Measurements from ENCODE around the gene RITA1.
A peak's percentile ranks its signal among the peaks of the same experiment; 100 is the strongest.

DNA sequence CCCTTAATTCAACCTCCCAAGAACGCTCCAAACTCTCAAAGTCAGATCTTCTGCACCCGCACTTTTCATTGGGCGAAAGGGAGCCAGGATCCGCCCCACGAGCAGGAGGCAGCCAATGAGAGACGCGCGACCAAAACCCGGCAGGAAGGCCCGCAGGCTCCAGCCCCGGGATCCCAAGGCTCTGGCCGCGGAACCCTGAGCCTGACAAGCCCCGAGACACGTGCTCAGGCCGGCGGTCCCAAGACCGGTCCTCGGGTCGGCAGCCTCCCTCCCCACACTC lies 681 bp upstream of the RITA1 start:
- peak; percentile 63 for TF ChIP-seq SP1 (IDR thresholded peaks at IDR 0.05; ENCODE audit: low read depth)
- no peak for TF ChIP-seq RAD21 (IDR thresholded peaks at IDR 0.05; ENCODE audit: low read depth)
- no peak for TF ChIP-seq CTCF (IDR thresholded peaks at IDR 0.05 in 2 of 3, conservative IDR thresholded peaks at IDR 0.05 in 1 of 3; ENCODE audit: borderline replicate concordance in 1 of 3, insufficient read depth in 1 of 3, low read depth in 2 of 3, low read length in 2 of 3)
- TF ChIP-seq EZH2phosphoT487 (IDR thresholded peaks at IDR 0.05; ENCODE audit: borderline replicate concordance): no peak
- no peak for TF ChIP-seq POLR2A (IDR thresholded peaks at IDR 0.05; ENCODE audit: borderline replicate concordance, extremely low read depth, insufficient read depth, insufficient read length)
- TF ChIP-seq POLR2AphosphoS5 (IDR thresholded peaks at IDR 0.05; ENCODE audit: low read depth, low read length): peak; percentile 82
- TF ChIP-seq TCF7L2 (IDR thresholded peaks at IDR 0.05; ENCODE audit: borderline replicate concordance, extremely low read depth, insufficient read depth, insufficient read length): no peak
- TF ChIP-seq EGR1 (IDR thresholded peaks at IDR 0.05; ENCODE audit: low read depth): no peak
- no peak for TF ChIP-seq ZNF274 (IDR thresholded peaks at IDR 0.05; ENCODE audit: low read depth, low read length)
- TF ChIP-seq SRF (IDR thresholded peaks at IDR 0.05; ENCODE audit: low read depth): no peak
